Measurements from ENCODE around the gene FAM131C.

GRCh38 chr1:16067933-16068332 lies 5.5 kb downstream of the FAM131C start:
- TF ChIP-seq CTCF (optimal IDR thresholded peaks at IDR 0.05 in 1 of 3, IDR thresholded peaks at IDR 0.05 in 1 of 3, conservative IDR thresholded peaks at IDR 0.05 in 1 of 3; ENCODE audit: extremely low read depth in 1 of 3, insufficient read depth in 2 of 3, low read length in 3 of 3) (no peak), EZH2 (IDR thresholded peaks at IDR 0.05; ENCODE audit: low read length) (no peak)
